Mucosa of descending colon (tissue), 3 donors: ENCODE results near the gene CACHD1. TPM values are rescaled to one million over a fixed set of nuclear protein-coding genes. Genes with fewer than 3 reads are reported as not detected.

ENCODE experiments used
- ATAC-seq: fragments of 200-7000 bp; cut with Tn5 transposase; one replicate; pipeline ENCODE4 v1.9.1; 2020; ENCODE audit warnings: mild to moderate bottlenecking, moderate library complexity
- DNase-seq, 3 donors: peaks; one replicate each; pipeline ENCODE4 v3.0.0-alpha.2; 2020
- H3K36me3 ChIP-seq: fragments of 200-600 bp; one replicate; pipeline ENCODE4 v1.8.0; 2021; ENCODE audit warnings: low read depth, mild to moderate bottlenecking
- H3K4me1 ChIP-seq: fragments of 200-600 bp; one replicate; pipeline ENCODE4 v1.8.0; 2021; ENCODE audit warnings: low read depth, mild to moderate bottlenecking
- H3K4me3 ChIP-seq: fragments of 200-600 bp; one replicate; pipeline ENCODE4 v1.8.0; 2021; ENCODE audit warnings: mild to moderate bottlenecking
- H3K9me3 ChIP-seq: fragments of 200-600 bp; one replicate; pipeline ENCODE4 v1.8.0; 2021; ENCODE audit warnings: mild to moderate bottlenecking
- intact Hi-C, 2 donors: fragments of 100-400 bp; cut with DNase I in 1 of 2; cut with micrococcal nuclease in 1 of 2; formaldehyde crosslinking; loops; one replicate each; pipeline versions ENCODE4 v1.11.0 to v1.11.1; 2022; cut with DNase I, micrococcal nuclease
- total RNA-seq, 3 donors: library from RNA; stranded (reverse); fragmentation: NEBNext Ultra II Directional in 2 of 3; extraction: Animal tissue kit (Norgen Biotek cat#: 25700) in 2 of 3; gene quantifications; one replicate each; pipeline versions ENCODE4 v1.2.1 to v1.2.4, GENCODE V29; 2021 to 2023
- TF ChIP-seq, protein P1 (sequence below): fragments of 200-600 bp; IDR thresholded peaks from one replicate; pipeline ENCODE4 v1.8.0; 2022; ENCODE audit warnings: antibody characterized with exemption, mild to moderate bottlenecking
- donor health status: DM: no; HTN: no; CAD: no; lungs with moderate emphysema.
- donor health status: DM: no; HTN: no; CAD: no.
- donor health status: DM: no; HTN: yes; CAD: no.

Gene CACHD1
- total RNA-seq, 3 donors from 2014 or later, result 1.3 to 3.7 (median 2.7) TPM

DNA sequence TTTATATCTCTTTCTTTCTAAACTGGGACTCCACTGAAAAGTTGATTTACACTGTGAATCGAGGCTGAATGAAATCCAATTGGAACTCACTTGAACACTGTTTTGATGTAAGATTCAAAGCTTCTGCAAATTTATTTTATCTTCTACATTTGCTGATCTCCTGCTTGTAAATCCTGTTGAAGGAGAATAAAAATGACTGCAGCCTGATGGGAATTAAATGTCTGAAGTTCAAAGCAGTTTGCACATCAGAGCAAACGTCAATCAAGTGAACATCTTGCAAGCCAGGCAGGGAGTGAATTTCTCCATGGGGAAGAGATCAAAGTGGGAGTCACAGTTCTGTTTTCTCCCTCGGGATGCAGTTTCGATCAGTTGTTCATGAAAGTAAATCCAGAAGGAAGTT is 127.2 kb downstream of the CACHD1 start:
- DNase-seq, result no peak
- Histone ChIP-seq H3K9me3 (no peaks in the 10 kb centered on the region), H3K4me3 (no peak overlapping the region), H3K4me1 (no peaks in the 10 kb centered on the region), H3K36me3 (no peaks in the 10 kb centered on the region)
- TF ChIP-seq, protein P1, sequence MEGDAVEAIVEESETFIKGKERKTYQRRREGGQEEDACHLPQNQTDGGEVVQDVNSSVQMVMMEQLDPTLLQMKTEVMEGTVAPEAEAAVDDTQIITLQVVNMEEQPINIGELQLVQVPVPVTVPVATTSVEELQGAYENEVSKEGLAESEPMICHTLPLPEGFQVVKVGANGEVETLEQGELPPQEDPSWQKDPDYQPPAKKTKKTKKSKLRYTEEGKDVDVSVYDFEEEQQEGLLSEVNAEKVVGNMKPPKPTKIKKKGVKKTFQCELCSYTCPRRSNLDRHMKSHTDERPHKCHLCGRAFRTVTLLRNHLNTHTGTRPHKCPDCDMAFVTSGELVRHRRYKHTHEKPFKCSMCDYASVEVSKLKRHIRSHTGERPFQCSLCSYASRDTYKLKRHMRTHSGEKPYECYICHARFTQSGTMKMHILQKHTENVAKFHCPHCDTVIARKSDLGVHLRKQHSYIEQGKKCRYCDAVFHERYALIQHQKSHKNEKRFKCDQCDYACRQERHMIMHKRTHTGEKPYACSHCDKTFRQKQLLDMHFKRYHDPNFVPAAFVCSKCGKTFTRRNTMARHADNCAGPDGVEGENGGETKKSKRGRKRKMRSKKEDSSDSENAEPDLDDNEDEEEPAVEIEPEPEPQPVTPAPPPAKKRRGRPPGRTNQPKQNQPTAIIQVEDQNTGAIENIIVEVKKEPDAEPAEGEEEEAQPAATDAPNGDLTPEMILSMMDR, result no peak
- intact Hi-C loops, result no loop called here
- ATAC-seq, result no peak

DNA sequence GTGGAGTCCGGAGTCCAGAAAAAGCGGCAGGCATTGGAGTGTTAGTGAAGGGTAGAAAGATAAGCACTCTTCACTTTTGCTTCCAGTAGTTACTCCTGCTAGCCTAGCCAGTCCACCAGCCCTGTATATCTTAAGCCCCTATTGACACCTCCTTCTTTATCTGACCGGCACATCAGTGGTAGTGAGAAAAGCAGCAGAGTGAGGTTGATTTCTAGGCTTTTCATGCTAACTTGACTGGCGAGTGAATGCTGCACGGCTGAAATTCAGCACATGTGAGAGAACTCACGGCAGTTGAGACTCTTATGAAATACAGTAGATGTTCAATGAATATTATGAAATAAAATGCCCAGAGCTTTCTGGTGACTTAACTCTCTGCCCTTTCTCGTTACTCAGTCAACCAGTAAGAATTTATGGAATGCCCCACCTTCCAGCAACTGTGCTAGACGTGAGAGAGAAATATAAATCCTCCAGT is 128.2 kb downstream of the CACHD1 start:
- H3K4me1 ChIP-seq, result no peaks in the 10 kb centered on the region
- H3K36me3 ChIP-seq, result no peaks in the 10 kb centered on the region
- H3K9me3 ChIP-seq, result no peaks in the 10 kb centered on the region
- DNase-seq (no peak), ATAC-seq (no peak)
- intact Hi-C loops, result no loop called here
- H3K4me3 ChIP-seq, result no peak overlapping the region
- TF ChIP-seq, protein P1, result no peak

- no peak for ATAC-seq
- Histone ChIP-seq H3K4me1 (no peaks in the 10 kb centered on the region), H3K36me3 (no peaks in the 10 kb centered on the region), H3K4me3 (no peak overlapping the region), H3K9me3 (no peaks in the 10 kb centered on the region)
- intact Hi-C loops, result no loop called here
- DNase-seq, result no peak
- TF ChIP-seq, protein P1, result no peak
Measured at GRCh38 chr1:64599242-64599641, 129.3 kb downstream of the CACHD1 start.

DNA sequence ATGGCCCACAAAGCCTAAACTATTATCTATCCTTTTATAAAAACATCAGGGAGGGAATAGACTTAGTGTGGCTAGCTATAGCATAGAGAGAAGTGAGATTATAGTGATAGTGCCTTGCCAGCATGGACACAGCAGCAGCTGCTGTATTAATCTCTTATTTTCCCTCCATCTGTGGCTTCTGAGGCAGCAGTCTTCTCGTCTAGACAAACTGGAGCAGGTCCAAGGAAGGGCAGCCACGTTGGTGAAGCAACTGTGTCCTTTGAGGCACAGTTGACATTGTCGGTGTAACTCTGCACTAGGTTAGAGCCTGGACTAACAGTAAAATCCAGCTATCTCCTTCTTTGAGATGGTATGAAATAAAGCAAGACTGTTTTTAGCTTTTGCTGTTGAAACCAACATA is 131.3 kb downstream of the CACHD1 start:
- ATAC-seq (no peak), DNase-seq (no peak)
- intact Hi-C loops, result no loop called here
- Histone ChIP-seq H3K4me1 (no peaks in the 10 kb centered on the region), H3K4me3 (no peak overlapping the region), H3K36me3 (no peaks in the 10 kb centered on the region), H3K9me3 (no peaks in the 10 kb centered on the region)
- TF ChIP-seq, protein P1, result no peak

GRCh38 chr1:64608005-64608650 is 138.2 kb downstream of the CACHD1 start:
- ATAC-seq (no peak), DNase-seq (no peak)
- no peaks in the 10 kb centered on the region for H3K36me3 ChIP-seq

More at GRCh38 chr1:64608005-64608650, 138.2 kb downstream of the CACHD1 start:
- H3K4me3 ChIP-seq, result no peak overlapping the region
- H3K4me1 ChIP-seq, result no peaks in the 10 kb centered on the region
- TF ChIP-seq, protein P1, result no peak
- H3K9me3 ChIP-seq, result no peaks in the 10 kb centered on the region
- intact Hi-C loops, result no loop called here
